Colonic mucosa (tissue), 4 donors: ENCODE results near the gene SESTD1. TPM values are rescaled to one million over a fixed set of nuclear protein-coding genes. Genes with fewer than 3 reads are reported as not detected.

Source experiments
- DNase-seq: peaks from one replicate; pipeline ENCODE4 v3.0.0-alpha.2; 2020
- H3K27ac ChIP-seq: fragments of 200-600 bp; one replicate; pipeline ENCODE4 v1.8.0; 2021
- H3K27me3 ChIP-seq: fragments of 200-600 bp; one replicate; pipeline ENCODE4 v1.8.0; 2021
- H3K36me3 ChIP-seq: fragments of 200-600 bp; one replicate; pipeline ENCODE4 v1.8.0; 2021
- H3K4me1 ChIP-seq: fragments of 200-600 bp; one replicate; pipeline ENCODE4 v1.8.0; 2021; ENCODE audit warnings: mild to moderate bottlenecking
- H3K4me3 ChIP-seq: fragments of 200-600 bp; one replicate; pipeline ENCODE4 v1.8.0; 2021
- H3K9ac ChIP-seq, 2 donors: one replicate each; pipeline ENCODE4 v1.7.0; 2013; ENCODE audit warnings: control low read depth in 2 of 2, low read depth in 2 of 2, low read length in 2 of 2
- H3K9me3 ChIP-seq: fragments of 200-600 bp; one replicate; pipeline ENCODE4 v1.8.0; 2021
- CTCF ChIP-seq: fragments of 200-600 bp; IDR thresholded peaks from one replicate; pipeline ENCODE4 v1.8.0; 2022; ENCODE audit warnings: antibody characterized with exemption, mild to moderate bottlenecking
- intact Hi-C: fragments of 100-400 bp; cut with DNase I; formaldehyde crosslinking; loops from one replicate; pipeline ENCODE4 v1.14.1; 2022
- total RNA-seq, 2 donors: library from RNA; stranded (reverse); fragmentation: NEBNext Ultra II Directional in 1 of 2; extraction: Animal tissue kit (Norgen Biotek cat#: 25700) in 1 of 2; gene quantifications; one replicate each; pipeline ENCODE4 v1.2.1, GENCODE V29; 2021
- donor health status: healthy.
- donor health status: DM: no; HTN: no; CAD: no.
- donor health status: DM: no; HTN: no; CAD: no.

Gene SESTD1
- total RNA-seq, 2 donors from 2014 or later, result 25.5 to 41.3 TPM

- intact Hi-C loops, result no loop called here
Observed at GRCh38 chr2:179082697-179083096, 181.9 kb downstream of the SESTD1 start.

GRCh38 chr2:179081954-179082353, 182.7 kb downstream of the SESTD1 start:
- H3K9me3 ChIP-seq, result no peaks in the 10 kb centered on the region
- H3K27me3 ChIP-seq, result no peaks in the 10 kb centered on the region
- no peaks in the 10 kb centered on the region for H3K36me3 ChIP-seq
- intact Hi-C loops, result no loop called here
- H3K9ac ChIP-seq, result no peak overlapping the region
- H3K27ac ChIP-seq, result no peak overlapping the region
- no peak for DNase-seq
- H3K4me1 ChIP-seq, result no peaks in the 10 kb centered on the region
- H3K4me3 ChIP-seq, result no peak overlapping the region
- no peak for TF ChIP-seq CTCF

More at GRCh38 chr2:179082697-179083096, 181.9 kb downstream of the SESTD1 start:
- Histone ChIP-seq H3K4me1 (no peaks in the 10 kb centered on the region), H3K9me3 (no peaks in the 10 kb centered on the region), H3K27me3 (no peaks in the 10 kb centered on the region), H3K9ac (no peak overlapping the region), H3K36me3 (no peaks in the 10 kb centered on the region), H3K27ac (no peak overlapping the region), H3K4me3 (no peak overlapping the region)
- DNase-seq, result no peak
- TF ChIP-seq CTCF, result no peak

GRCh38 chr2:179072527-179072926, 192.1 kb downstream of the SESTD1 start:
- Histone ChIP-seq H3K4me3 (no peak overlapping the region), H3K9ac (no peak overlapping the region), H3K27me3 (no peaks in the 10 kb centered on the region), H3K9me3 (no peaks in the 10 kb centered on the region), H3K4me1 (no peaks in the 10 kb centered on the region), H3K27ac (no peak overlapping the region), H3K36me3 (no peaks in the 10 kb centered on the region)
- intact Hi-C loops, result no loop called here
- DNase-seq, result no peak
- TF ChIP-seq CTCF, result no peak

GRCh38 chr2:179071810-179072355, 192.7 kb downstream of the SESTD1 start:
- Histone ChIP-seq H3K4me3 (no peak overlapping the region), H3K36me3 (no peaks in the 10 kb centered on the region), H3K27ac (no peak overlapping the region), H3K9ac (no peak overlapping the region), H3K27me3 (no peaks in the 10 kb centered on the region), H3K4me1 (no peaks in the 10 kb centered on the region), H3K9me3 (no peaks in the 10 kb centered on the region)
- DNase-seq, result no peak
- intact Hi-C loops, result no loop called here
- no peak for TF ChIP-seq CTCF

GRCh38 chr2:179070895-179071294, 193.7 kb downstream of the SESTD1 start:
- intact Hi-C loops, result no loop called here
- TF ChIP-seq CTCF, result no peak

More at GRCh38 chr2:179070895-179071294, 193.7 kb downstream of the SESTD1 start:
- no peaks in the 10 kb centered on the region for H3K36me3 ChIP-seq
- no peaks in the 10 kb centered on the region for H3K9me3 ChIP-seq
- no peaks in the 10 kb centered on the region for H3K4me1 ChIP-seq
- no peaks in the 10 kb centered on the region for H3K27me3 ChIP-seq
- H3K4me3 ChIP-seq, result no peak overlapping the region
- no peak overlapping the region for H3K27ac ChIP-seq
- H3K9ac ChIP-seq, result no peak overlapping the region
- DNase-seq, result no peak
